Measurements from ENCODE around the gene CLDN5.

CLDN5 gene, protein sequence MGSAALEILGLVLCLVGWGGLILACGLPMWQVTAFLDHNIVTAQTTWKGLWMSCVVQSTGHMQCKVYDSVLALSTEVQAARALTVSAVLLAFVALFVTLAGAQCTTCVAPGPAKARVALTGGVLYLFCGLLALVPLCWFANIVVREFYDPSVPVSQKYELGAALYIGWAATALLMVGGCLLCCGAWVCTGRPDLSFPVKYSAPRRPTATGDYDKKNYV

DNA sequence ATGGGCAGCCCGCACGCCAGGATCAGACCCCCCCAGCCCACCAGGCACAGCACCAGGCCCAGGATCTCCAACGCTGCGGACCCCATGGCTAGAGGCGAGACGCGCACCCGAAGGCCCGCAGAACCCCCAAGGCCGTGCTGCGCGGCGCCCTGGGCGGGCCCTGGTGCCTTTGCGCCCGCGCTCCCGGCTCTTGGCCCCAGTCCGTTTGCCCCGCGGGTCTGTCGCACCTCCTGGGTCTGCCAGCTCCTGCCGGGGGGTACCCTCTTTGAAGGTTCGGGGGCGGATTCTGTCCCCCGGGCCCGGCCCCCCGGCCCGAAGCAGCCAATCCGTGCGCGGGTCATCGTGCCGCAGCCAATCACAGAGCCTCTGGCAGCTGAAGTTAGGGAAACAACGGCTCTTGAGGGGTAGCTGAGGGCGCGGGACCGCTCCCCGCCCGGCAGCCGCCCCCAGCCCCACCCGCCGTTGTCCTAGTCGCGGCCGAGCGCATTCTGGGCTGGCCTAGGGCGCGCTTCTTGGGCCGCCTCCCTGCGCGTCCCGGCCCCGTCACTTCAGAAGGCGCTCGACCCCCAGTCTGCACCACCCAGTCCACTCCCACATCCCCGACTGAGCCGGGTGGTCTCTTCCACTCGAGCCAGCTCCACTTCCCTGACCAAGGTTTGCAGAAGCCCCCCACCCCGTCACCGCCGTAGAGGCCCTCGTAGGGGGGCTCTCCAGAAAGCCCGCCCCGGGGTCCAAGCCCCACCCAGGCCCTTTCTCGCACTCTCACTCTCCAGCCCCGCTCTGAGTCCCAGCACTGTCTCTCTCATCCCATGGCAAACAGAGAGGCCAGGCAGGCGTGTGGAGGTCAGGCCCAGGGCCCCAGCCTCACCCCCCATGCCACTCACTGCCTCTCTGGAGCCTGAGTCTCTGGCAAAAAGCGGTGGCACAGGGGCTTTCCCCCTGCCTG is at the start of gene CLDN5:
TSS of gene CLDN5 (minus strand) at position 241 of the 946 bp plus-strand sequence. CDS start at position 86, 155 bp downstream.
- DNase-seq (ENCODE audit: low read depth in 1 of 2, low spot score in 1 of 2): no peak

DNA sequence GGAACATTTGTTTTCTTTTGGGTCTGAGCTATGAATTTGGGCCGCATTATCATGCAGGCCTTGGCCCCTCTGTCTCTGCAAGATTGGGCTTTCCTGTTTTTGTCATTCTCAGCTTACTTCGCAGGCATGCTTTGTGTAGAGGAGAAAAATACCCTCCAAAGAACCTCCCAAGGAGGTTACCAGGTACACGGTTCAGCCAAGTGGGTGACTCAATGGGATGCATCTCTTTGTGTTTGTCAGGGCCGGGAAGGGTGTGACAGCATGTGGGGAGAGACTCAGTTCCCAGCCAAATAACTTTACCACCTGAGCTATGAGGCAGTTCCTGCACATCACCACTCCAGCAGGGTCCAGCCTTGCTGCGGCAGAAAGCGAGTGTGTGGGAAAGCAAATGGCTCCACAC is 47.8 kb upstream of the CLDN5 start:
- DNase-seq (ENCODE audit: low read depth in 1 of 2, low spot score in 1 of 2): no peak

DNA sequence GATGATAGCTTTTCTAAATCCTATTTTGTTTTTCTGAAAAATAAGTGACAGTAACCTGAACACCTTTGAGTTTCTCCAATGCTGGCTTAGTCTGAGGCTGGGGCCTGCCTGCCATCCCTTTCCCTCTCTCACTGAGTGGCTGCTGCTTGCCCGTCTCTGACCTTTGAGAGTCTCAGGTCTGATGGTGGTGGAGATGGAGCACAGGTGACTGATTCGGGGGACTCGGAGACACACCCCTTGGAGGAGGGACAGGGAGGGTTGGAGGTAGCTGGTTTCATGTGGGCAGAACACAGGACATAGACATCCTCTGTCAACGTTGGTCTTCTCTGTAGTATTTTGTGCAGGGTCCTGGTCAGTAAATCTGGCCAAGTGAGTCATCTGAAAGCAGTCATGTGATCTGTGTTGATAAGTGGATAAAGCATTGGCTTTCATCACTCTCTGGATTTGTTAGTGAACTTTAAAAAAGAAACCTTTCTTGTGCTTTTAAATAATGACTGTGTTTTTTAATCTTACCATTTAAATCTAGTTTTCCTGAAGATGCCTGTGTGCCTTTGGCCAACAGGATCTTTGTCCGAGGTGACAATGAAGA is 47.1 kb upstream of the CLDN5 start:
- no peak for DNase-seq (ENCODE audit: low read depth in 1 of 2, low spot score in 1 of 2)

DNA sequence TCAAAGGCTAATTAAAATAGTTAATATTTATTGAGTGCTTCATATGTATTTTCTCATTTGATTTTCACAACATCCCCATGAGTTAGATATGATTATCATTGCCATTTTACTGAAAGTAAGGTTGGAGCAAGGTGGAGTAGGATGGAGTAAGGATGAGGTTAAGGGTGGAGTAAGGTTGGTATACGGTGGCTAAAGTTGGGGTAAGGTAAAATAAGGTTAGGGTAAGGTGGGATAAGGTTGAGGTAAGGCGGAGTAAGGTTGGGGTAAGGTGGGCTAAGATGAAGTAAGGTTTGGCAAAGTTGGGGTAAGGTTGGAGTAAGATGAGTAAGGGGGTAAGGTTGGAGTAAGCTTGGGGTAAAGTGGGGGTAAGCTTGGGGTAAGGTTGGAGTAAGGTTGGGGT is 45.8 kb upstream of the CLDN5 start:
- no peak for DNase-seq (ENCODE audit: low read depth in 1 of 2, low spot score in 1 of 2)

DNA sequence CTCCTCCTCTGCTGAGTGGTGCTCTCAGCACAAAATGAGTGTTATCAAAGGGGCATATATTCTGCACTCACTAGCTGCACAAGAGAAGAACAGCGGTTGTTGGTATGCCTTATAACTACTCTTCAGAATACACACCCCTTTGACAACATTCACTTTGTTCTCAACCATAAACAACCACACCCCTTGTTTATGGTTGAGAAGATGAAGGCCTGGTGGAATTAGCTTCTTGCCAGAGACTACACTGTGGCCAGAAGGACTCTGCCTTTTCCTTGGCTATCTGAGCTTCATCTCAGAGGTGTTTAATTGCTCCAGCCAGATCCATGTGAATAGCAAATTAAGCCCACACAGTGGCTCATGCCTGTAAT is 45.0 kb upstream of the CLDN5 start:
- DNase-seq (ENCODE audit: low read depth in 1 of 2, low spot score in 1 of 2): no peak

DNA sequence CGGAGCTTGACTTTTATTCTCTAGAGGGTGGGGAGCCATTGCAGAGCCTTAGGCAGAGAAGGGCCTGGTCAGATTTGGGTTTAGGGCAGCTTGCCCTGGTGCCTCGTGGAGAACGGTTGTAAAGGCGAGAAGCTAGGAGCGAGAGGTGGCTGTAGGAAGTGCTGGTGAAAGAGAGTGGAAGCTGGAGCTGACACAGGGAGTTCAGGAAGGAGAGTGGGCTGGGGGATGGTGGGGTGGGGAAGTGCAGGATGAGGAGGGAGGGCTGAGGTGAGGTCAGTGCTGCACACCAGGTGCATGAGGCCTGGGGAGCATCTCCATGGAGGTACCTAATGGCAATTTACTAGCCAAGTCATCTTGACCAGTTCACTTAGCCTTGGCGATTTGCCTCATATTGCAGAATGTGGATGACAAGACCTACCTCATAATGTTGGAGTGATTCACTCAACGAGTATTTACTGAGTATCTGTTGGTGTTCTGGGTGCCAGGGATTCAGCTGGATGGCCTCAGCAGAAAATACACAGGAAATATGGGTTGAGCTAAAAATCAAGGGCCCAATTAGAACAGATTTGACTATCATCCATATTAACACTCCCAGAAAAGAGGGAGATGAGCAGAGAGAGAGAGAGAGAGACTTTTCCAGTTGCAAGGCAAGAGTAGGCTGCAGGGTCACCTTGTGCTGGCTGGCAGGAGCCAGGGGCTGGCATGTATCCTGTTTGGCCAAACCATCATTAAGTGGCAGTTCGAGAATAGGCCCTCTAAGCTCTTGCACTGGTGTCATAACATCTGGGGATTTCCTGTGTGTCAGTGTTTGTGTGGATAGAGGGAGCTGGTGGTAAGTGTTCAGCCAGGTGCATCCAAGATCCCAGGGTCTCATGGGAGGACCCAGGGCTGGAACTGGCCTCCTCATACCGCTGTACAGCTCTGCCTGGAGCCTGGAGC is 44.4 kb upstream of the CLDN5 start:
- DNase-seq (ENCODE audit: low read depth in 1 of 2, low spot score in 1 of 2): no peak

DNA sequence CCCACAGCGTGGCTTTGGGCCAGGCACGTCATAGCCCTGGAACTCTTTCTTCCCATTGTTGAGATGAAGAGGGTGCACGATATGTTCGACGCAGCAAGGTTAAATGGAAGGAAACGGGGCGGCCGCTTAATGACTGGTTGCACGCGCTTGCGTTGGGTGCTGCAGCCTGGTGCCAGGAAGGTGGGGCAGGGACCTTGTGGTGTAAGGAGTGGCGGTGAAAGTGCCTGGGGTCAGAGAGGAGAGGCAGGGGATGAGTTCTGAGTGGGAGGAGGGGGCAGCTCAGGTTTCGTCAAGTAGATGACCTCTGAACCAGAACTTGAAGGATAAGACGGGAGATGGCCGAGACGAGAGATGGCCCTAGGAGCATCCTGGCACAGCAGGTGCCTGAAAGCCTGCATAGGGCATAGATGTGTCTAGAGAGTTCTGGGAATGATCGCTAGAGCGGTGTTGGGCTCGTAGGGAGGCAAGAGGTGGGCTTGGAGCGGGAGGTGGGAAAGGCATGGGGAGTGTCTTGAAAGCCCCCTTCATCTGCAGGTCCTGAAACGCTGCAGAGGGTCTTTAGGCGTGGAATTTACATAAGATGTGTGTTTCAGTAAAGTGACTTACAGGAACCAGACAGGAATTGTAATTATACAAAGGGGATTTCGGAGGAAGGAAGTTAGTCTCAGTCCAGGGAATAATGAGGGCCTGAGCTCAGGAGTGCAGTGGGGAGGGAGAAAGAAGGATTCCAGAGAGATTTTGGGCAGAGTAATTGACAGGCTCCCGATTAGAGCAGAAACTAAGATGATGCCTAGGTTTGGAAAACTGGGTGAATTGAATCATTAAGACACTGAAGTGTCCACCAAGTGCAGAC is 43.2 kb upstream of the CLDN5 start:
- no peak for DNase-seq (ENCODE audit: low read depth in 1 of 2, low spot score in 1 of 2)

DNA sequence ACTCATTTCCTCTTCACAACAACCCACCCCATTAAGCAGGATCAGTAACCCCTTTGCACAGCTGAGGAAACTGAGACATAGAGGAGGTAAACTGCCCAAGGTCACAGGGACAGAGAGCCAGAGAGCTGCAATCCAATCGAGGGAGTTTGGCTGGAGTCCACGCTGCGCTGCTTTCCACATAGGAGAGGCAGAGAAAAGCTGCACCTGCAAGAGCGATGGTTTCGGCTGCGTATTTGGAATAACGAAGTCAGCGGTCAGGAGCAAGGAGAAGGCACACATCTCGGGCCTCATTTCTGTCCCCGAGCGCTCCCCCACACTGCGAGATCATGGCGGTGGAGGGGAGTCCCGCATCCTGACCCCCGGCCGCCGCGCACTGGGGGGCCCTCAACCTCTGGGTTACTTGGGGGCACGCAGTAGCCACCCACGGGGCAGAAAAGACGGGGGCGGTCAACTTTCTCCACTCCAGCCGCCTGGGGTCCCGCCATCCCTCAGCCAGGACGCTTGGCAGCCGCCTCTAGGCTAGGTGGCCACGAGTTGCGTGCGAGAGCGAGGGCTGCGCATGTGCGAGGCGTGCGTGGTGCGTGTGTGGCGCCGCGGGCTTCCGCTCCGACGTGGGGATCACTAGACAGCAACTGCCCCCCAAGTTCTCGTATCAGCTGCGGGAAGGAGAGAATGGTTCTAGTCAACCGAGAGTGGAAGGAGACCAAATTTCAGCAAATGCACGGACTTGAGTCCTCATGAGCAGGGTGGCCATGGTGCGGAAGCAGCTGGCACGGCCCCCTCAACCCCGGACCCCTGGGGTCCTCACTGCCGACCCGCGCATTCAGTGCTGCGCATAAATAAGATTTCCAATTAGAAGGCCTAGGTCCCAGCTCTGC is 42.3 kb upstream of the CLDN5 start:
- DNase-seq (ENCODE audit: low read depth in 1 of 2, low spot score in 1 of 2): no peak

DNA sequence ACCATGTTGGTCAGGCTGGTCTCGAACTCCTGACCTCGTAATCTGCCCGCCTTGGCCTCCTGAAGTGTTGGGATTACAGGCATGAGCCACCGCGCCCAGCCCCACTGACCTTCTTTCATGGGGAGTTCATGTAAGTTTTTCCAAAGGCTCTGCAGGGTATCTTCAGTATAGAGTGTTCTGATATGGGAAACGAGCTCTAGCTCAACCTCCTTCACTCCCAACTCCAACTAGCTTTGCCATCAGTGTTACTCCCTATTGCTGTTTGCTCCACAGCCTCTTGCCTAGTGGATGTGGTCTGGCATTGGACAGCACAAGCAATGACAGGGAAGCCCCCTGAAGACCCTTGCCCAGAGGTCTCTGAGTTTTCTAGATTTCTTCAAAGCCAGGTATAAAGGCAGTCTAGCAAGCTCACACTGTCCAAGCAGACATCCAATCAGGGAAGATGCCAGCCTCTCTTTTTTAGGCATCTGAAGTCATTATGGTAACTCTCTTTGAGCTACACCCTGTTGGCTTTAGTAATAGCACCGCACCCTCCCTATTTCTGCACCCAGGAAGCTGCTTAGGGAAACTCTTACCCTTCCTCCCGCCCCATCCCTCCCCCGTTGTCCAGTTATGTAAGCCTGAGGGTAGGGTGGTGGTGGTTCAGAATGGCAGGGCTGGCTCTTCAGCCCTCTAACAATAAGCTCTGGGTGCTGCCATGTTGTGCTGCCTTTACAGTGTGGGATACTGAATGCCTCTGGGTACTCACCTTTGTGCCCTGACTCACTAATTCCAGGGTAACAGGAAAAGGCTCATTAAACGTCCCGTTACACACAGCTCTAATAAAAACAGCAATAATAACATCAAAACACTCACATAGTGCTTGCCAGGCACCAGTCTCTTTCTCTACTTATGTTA is 41.4 kb upstream of the CLDN5 start:
- DNase-seq (ENCODE audit: low read depth in 1 of 2, low spot score in 1 of 2): no peak

DNA sequence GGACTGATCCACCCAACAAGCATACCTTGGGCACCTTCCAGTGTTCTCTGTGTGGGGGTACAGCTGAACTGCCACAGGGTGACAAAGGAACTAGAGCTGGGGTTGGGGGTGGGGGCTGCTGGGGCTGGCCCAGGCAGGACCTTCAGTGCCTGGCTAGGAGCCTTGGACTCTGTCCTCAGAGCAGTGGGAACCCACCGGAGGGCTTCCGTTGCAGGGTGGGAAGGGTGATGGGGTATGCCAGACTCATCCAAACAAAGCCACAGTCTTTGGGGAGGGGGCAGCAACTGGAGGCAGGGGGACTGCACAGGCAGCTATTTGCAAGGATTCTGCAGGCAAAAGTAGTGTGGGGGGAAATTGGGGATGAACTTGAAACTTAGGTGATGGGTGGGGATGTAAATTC is 35.7 kb upstream of the CLDN5 start:
- DNase-seq (ENCODE audit: low read depth in 1 of 2, low spot score in 1 of 2): no peak

DNA sequence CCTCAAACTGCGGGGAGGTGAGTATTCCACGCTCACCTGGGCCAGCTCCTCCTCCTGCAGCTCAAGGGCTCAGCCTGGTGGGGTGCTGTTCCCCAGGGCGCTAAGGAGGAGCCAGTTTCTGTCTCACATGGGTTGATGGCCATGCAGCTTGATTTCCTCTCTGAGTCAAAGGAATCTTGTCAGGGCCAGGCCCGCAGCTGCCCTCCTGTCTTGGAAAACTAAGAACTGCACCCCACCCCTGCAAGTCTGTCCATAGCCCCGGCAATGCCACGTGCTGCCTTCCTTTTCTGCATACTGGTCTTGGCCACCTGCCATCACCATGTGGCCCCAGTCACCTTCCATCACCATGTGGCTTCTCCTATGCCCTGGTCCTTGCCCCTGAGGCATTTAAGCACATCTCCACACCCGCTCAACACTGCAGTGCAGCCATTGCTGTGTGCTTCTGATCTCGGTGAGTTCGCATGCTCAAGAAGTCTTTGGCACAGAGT is 35.2 kb upstream of the CLDN5 start:
- DNase-seq (ENCODE audit: low read depth in 1 of 2, low spot score in 1 of 2): no peak

DNA sequence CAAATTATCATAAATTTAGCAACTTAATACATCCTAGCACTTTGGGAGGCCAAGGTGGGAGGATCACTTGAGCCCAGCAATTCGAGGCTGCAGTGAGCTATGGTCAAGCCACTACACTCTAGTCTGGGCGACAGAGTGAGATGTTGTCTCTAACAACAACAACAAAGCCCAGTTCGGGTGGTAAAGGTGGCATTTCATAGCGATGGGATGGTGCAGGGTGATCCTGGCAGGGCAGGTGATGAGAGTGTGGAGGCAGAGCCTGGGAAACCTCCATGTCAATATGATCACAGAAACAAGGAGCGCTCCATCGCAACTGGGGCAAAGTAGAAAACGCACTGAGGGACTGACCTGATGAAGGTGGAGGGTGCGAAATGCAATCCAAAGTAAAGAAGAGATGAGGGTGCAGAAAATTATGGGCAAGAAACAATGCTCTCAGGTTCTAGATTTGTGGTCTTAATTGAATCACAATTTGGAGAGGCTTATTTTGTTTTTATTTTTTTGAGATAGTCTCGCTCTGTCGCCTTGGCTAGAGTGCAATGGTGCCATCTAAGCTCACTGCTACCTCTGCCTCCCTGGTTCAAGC is 32.8 kb upstream of the CLDN5 start:
- no peak for DNase-seq (ENCODE audit: low read depth in 1 of 2, low spot score in 1 of 2)

DNA sequence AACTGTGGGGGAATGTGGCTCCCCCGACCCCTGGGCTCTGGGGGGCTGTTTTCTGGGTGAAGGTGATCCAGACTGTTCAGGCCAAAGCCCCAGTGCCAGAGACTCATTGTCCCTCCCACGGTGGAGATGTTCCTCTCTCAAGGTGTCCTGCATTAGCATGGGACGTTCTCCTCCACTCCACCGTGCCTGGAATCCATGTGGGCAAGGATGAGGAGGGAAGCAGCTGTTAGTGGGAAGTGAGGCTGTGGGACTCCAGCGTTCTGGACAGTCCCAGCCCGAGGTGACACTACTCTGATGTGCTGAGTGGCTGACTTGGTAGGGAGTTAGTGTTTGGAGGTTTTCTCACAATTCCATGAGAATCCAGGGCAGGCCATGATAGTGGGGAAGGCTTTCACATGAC is 31.4 kb upstream of the CLDN5 start:
- DNase-seq (ENCODE audit: low read depth in 1 of 2, low spot score in 1 of 2): no peak

DNA sequence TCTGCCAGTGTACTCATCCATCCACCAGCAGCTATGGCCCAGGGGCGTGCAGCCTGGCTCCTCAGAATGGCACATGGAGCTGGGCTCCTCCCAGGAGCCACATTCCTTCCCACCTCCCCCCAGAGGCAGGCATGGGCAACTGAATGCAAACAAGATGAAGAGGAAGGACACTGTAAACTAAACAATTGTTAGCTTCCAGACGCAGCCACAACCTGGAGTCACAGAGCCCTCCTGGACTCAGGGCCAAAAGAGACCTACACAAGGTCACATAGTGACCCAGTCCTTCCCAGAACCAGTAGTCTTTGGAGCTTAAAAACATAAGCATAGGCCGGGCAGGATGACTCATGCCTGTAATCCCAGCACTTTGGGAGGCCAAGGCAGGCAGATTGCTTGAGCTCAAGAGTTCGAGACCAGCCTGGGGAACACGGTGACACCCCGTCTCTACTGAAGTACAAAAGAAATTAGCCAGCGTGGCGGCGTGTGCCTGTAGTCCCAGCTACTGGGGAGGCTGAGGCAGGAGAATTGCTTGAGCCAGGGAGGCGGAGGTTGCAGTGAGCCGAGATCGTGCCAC is 30.7 kb upstream of the CLDN5 start:
- DNase-seq (ENCODE audit: low read depth in 1 of 2, low spot score in 1 of 2): no peak

DNA sequence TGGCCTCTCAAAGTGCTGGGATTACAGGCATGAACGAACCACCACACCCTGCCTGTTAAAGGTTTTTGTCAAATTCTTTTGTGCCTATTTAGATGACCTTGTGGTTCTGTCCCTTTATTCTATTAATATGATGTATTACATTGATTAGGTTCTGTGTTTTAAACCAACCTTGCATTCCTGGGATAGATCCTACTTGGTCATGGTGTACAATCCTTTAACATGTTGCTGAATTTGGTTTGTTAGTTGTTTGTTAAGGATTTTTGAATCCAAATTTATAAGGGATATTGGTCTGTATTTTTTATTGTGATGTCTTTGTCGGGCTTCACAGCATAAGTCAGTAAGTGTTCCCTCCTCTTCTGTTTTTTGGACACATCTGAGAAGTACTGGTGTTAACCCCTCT is 29.0 kb upstream of the CLDN5 start:
- no peak for DNase-seq (ENCODE audit: low read depth in 1 of 2, low spot score in 1 of 2)

DNA sequence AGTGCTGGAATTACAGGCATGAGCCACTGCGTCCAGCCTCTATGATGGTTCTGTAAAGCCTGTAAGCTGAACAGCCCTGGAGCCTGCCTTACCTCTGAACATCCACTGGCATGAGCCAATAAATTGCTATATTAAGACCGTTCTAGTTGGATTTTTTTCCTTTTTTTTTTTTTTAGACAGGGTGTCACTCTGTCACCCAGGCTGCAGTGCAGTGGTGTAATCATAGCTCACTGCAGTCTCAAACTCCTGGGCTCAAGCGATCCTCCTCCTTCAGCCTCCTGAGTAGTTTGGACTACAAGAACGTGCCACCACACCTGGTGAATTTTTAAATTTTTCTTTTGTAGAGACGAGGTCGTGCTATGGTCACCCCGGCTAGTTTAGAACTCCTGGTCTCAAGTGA is 26.2 kb upstream of the CLDN5 start:
- DNase-seq (ENCODE audit: low read depth in 1 of 2, low spot score in 1 of 2): no peak

DNA sequence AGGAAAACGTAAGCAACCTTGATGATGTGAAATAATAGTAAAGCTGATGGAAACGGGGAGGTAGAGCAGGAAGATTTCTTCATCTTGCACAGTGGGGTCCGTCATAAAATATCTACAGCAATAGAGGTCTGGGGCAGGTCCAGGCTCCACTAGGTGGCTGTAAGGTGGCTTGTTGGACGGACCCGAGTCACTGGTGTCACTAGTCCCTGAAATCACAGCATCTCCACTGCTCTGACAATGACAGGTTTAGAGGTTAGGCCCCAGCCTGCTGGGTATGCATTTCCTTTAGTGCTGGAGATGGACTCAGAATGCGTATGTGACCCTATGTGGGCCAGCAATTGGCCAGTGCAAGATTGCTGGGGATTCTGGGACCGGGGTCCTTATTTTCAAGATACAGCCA is 25.2 kb upstream of the CLDN5 start:
- no peak for DNase-seq (ENCODE audit: low read depth in 1 of 2, low spot score in 1 of 2)
